ENCODE measurements around the gene SPACA1.

Gene SPACA1

DNA sequence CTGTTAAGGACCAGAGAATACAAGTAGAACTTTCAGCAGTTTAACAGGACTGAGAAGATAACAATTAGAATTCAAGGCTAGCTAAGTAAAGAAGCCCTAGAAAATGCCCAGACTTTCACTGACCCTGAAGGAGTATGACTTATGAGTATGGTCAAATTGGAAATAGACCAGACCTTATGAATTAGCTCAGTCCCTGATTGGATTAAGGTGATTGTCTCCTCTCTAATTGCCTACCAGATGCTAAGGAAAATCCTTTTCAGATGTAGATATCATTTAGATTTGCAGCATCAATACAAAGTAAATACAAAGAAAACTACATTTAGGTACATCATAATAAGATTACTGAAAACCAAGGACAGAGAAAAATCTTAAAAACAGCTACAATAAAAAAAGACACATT is 59.6 kb downstream of the SPACA1 start:
- no peak for DNase-seq

DNA sequence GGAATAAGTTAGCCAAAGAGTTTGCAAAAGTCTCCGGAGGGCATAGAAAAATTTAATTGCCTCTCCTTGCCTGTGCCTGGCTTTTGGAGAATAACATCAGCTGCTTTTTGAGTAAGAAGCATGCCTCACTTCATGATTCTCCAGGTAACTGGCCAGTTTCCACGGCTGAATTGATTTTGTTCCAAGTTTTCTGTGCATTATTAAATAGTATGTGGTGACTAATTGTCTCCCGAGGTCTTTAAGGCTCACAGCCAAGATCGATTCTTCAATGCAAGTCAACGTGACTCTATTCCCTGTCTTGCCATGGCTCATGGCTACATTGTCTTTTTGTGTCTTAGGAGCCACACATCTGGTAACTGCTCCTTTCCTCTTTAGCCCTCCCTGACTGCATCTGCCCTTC is 64.3 kb downstream of the SPACA1 start:
- DNase-seq = no peak

DNA sequence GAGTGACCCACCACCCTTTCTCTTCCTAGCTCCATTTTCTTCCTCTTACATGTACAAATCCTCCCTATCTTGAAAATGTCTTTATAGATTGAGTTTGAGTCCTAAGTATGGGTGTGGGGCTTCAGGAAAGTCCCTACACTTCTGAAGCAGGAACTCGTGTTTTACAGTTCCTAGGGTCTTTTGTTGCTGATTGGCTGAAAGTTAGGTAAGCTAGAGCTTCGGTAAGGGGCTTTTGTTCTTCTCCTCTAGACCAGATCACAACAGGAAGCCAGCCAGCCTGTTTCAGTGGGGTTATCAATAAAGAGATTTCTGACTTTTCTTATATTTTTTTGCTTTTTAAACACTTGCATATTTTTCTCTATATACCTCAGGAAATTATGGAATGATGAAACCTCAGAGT is 67.2 kb downstream of the SPACA1 start:
- no peak for DNase-seq

DNA sequence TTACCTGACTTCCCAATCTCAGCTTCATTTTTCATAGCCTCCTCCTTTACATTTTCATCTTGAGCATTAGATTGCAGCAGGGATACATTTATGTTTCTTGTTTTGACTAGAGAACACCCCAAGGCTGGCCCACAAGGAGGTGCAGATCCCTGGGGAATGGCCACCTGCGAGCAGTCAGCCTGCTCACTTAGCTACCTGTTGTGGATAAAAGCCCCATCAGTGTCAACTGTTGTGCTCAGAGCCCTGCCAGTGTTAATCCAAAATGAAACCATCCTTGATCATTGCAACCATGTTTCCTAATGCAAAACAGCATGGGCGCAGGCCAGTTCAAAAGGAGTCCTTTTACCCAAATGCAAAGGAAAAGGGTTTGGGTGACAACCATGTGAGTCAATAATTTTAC is 67.7 kb downstream of the SPACA1 start:
- DNase-seq = no peak

DNA sequence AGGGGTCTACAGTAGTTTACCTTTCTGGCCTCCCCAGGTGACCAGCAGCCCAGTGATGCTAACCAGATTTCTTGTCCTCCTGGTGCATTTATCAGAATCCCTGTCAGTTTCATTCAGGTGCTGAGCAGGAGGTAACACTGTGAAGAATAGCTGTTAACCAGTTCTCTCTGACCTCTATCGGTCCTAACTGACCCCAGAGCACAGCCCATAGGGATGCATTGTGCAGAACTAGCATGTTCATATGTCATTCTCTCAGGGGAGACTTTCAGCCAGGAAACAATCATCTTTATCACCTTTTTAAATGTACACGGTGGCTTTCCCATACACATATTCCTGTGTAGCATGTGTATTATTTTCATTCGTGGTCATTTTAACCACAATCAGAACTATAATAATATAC is 68.6 kb downstream of the SPACA1 start:
- DNase-seq = no peak

Data from activated CD4-positive, alpha-beta T cell treated with anti-CD3 and anti-CD28 coated beads for 4 hours (primary cell).